Tibial artery (tissue), 4 donors: ENCODE measurements around the gene SLC44A5.
"Not testable (repeated sequence)": the region's sequence is repeated elsewhere in the genome, so short reads cannot be mapped to it uniquely, and the experiment has no call there.

Source experiments
- DNase-seq, 2 donors: peaks; one replicate each; pipeline ENCODE4 v3.0.0-alpha.2; 2019
- H3K27ac ChIP-seq, 2 donors: fragments of 200-600 bp; sonication (generic) in 1 of 2; 1 replicate in 1 of 2; 2 replicates in 1 of 2; pipeline ENCODE4 v1.5.1; 2018 to 2019; ENCODE audit warnings: mild to moderate bottlenecking in 1 of 2
- H3K27me3 ChIP-seq, 2 donors: fragments of 200-600 bp; sonication (generic) in 1 of 2; one replicate each; pipeline versions ENCODE4 v1.5.1 to v1.6.0; 2016 to 2019
- H3K36me3 ChIP-seq, 3 donors: fragments of 200-600 bp; sonication (generic) in 2 of 3; one replicate each; pipeline ENCODE4 v1.5.1; 2016 to 2019; ENCODE audit warnings: mild to moderate bottlenecking in 2 of 3
- H3K4me1 ChIP-seq, 4 donors: fragments of 200-600 bp; sonication (generic) in 2 of 4; 1 replicate in 3 of 4; 2 replicates in 1 of 4; pipeline ENCODE4 v1.5.1; 2016 to 2019
- H3K4me3 ChIP-seq, 2 donors: fragments of 200-600 bp; sonication (generic) in 1 of 2; 1 replicate in 1 of 2; 2 replicates in 1 of 2; pipeline ENCODE4 v1.5.1; 2018 to 2019; ENCODE audit warnings: mild to moderate bottlenecking in 2 of 2
- H3K9me3 ChIP-seq, 3 donors: fragments of 200-600 bp; sonication (generic) in 1 of 3; one replicate each; pipeline ENCODE4 v1.5.1; 2016 to 2019
- CTCF ChIP-seq, 2 experiments: fragments of 200-600 bp in 1 of 2; fragments of 450-650 bp in 1 of 2; IDR thresholded peaks; one replicate each; pipeline ENCODE4 v1.5.1; 2017 to 2019; ENCODE audit warnings: antibody characterized with exemption in 2 of 2, mild to moderate bottlenecking in 1 of 2, moderate library complexity in 1 of 2
- intact Hi-C: fragments of 100-400 bp; cut with DNase I; formaldehyde crosslinking; loops from one replicate; pipeline ENCODE4 v1.15.0; 2023; ENCODE audit warnings: low total_unique reads

Gene SLC44A5

GRCh38 chr1:75423136-75423535 lies 187.8 kb downstream of the SLC44A5 start:
- TF ChIP-seq CTCF (IDR thresholded peaks at IDR 0.05), result no peak
- H3K27ac ChIP-seq, result no peak overlapping the region
- no peak for DNase-seq
- intact Hi-C loops, result no loop called here
- H3K4me3 ChIP-seq, result no peak overlapping the region
- H3K4me1 ChIP-seq, result no peaks in the 10 kb centered on the region
- H3K9me3 ChIP-seq, result no peaks in the 10 kb centered on the region
- no peaks in the 10 kb centered on the region for H3K27me3 ChIP-seq
- H3K36me3 ChIP-seq, result no peaks in the 10 kb centered on the region

- no peak for DNase-seq
- Histone ChIP-seq H3K27me3 (no peaks in the 10 kb centered on the region), H3K4me1 (no peaks in the 10 kb centered on the region), H3K9me3 (no peaks in the 10 kb centered on the region), H3K4me3 (no peak overlapping the region), H3K27ac (no peak overlapping the region), H3K36me3 (no peaks in the 10 kb centered on the region)
- intact Hi-C loops, result no loop called here
- no peak for TF ChIP-seq CTCF (IDR thresholded peaks at IDR 0.05)
These were observed 189.5 kb downstream of the SLC44A5 start for GRCh38 chr1:75421371-75421770.

- H3K27ac ChIP-seq, result no peak overlapping the region
- DNase-seq, result no peak
- intact Hi-C loops, result no loop called here
- no peaks in the 10 kb centered on the region for H3K27me3 ChIP-seq
- no peak overlapping the region for H3K4me3 ChIP-seq
- H3K4me1 ChIP-seq, result no peaks in the 10 kb centered on the region
- no peaks in the 10 kb centered on the region for H3K36me3 ChIP-seq
- peaks cover 0 to 10% (median 0%) of the 10 kb centered on the region in 3 donors for H3K9me3 ChIP-seq
- no peak for TF ChIP-seq CTCF (IDR thresholded peaks at IDR 0.05)
These were observed 195.7 kb downstream of the SLC44A5 start for GRCh38 chr1:75415187-75415586.

- no peaks in the 10 kb centered on the region for H3K27me3 ChIP-seq
- no peak overlapping the region for H3K27ac ChIP-seq
- DNase-seq, result no peak
- intact Hi-C loops, result no loop called here
- TF ChIP-seq CTCF (IDR thresholded peaks at IDR 0.05), result no peak
- H3K9me3 ChIP-seq, result peaks cover 0 to 10% (median 0%) of the 10 kb centered on the region in 3 donors
- no peak overlapping the region for H3K4me3 ChIP-seq
- H3K36me3 ChIP-seq, result no peaks in the 10 kb centered on the region
- no peaks in the 10 kb centered on the region for H3K4me1 ChIP-seq
These were observed 198.3 kb downstream of the SLC44A5 start for GRCh38 chr1:75412616-75413015.

GRCh38 chr1:75404681-75405080 lies 206.2 kb downstream of the SLC44A5 start:
- H3K9me3 ChIP-seq, H3K27ac ChIP-seq, H3K4me1 ChIP-seq, intact Hi-C loops, H3K36me3 ChIP-seq, DNase-seq, H3K27me3 ChIP-seq, H3K4me3 ChIP-seq: not testable (repeated sequence)

- H3K27ac ChIP-seq, H3K36me3 ChIP-seq, H3K9me3 ChIP-seq, DNase-seq, H3K4me3 ChIP-seq, intact Hi-C loops, H3K27me3 ChIP-seq, H3K4me1 ChIP-seq: not testable (repeated sequence)
These were observed 207.7 kb downstream of the SLC44A5 start for GRCh38 chr1:75403147-75403646.

- intact Hi-C loops, result no loop called here
- no peaks in the 10 kb centered on the region for H3K27me3 ChIP-seq
- H3K9me3 ChIP-seq, result no peaks in the 10 kb centered on the region
- TF ChIP-seq CTCF (IDR thresholded peaks at IDR 0.05), result no peak
- H3K4me3 ChIP-seq, result no peak overlapping the region
- no peak overlapping the region for H3K27ac ChIP-seq
- no peak for DNase-seq
- H3K4me1 ChIP-seq, result no peaks in the 10 kb centered on the region
- H3K36me3 ChIP-seq, result no peaks in the 10 kb centered on the region
These were observed 210.2 kb downstream of the SLC44A5 start for GRCh38 chr1:75400716-75401115.
